Measurements from ENCODE around the gene ALKAL2. TPM values are rescaled to one million over a fixed set of nuclear protein-coding genes. Genes with fewer than 3 reads are reported as not detected.

Gene ALKAL2
- total and polyA plus RNA-seq, 2 of the 13 experiments (the other 11 are each of a cell fraction or from before 2014, with no cell fraction given) = 0.22 to 1.7 TPM

GRCh38 chr2:264493-265468 is 23.1 kb downstream of the ALKAL2 start, which contains the start of gene ACP1 (continued):
- TF ChIP-seq YY1 (IDR thresholded peaks at IDR 0.05; ENCODE audit: insufficient read depth, insufficient replicate concordance, low read depth, low read length) = peak; percentile 98
- TF ChIP-seq SMAD1 (CRISPR knock-in tag; IDR thresholded peaks at IDR 0.05; ENCODE audit: borderline replicate concordance, low read depth) = peak; percentile 83; the same call in 1 of the 2 replicates
- peak; percentile 79; the same call in 1 of the 2 replicates for TF ChIP-seq NAIF1 (CRISPR knock-in tag; IDR thresholded peaks at IDR 0.05; ENCODE audit: borderline replicate concordance)
- TF ChIP-seq ZNF713 (CRISPR knock-in tag; IDR thresholded peaks at IDR 0.05) = no peak
- no peak for TF ChIP-seq FOXO1 (CRISPR knock-in tag; IDR thresholded peaks at IDR 0.05)
- no peak; the same call in 1 of the 2 replicates for TF ChIP-seq ZNF235 (CRISPR knock-in tag; IDR thresholded peaks at IDR 0.05; ENCODE audit: borderline replicate concordance)
- no peak for TF ChIP-seq RORA (CRISPR knock-in tag; IDR thresholded peaks at IDR 0.05)
- no peak for TF ChIP-seq PAF1 (CRISPR knock-in tag; IDR thresholded peaks at IDR 0.05)
- TF ChIP-seq ZNF34 (CRISPR knock-in tag; IDR thresholded peaks at IDR 0.05; ENCODE audit: borderline replicate concordance) = no peak
- peak; percentile 78; the same call in 1 of the 2 replicates for TF ChIP-seq TARDBP (CRISPR knock-in tag; IDR thresholded peaks at IDR 0.05)
- TF ChIP-seq ZNF749 (CRISPR knock-in tag; IDR thresholded peaks at IDR 0.05; ENCODE audit: borderline replicate concordance) = no peak
- TF ChIP-seq SRSF1 (optimal IDR thresholded peaks at IDR 0.05; ENCODE audit: low read depth, low read length) = peak; percentile 53
- TF ChIP-seq HMGXB4 (CRISPR knock-in tag; IDR thresholded peaks at IDR 0.05; ENCODE audit: borderline replicate concordance in 1 of 2, low read depth in 1 of 2) = peak; percentile 78 to 86
- TF ChIP-seq HOXA3 (CRISPR knock-in tag; IDR thresholded peaks at IDR 0.05) = peak; percentile 91
- TF ChIP-seq ZNF362 (CRISPR knock-in tag; IDR thresholded peaks at IDR 0.05; ENCODE audit: borderline replicate concordance) = no peak
- TF ChIP-seq ZNF597 (CRISPR knock-in tag; IDR thresholded peaks at IDR 0.05) = no peak
- TF ChIP-seq SNAPC2 (CRISPR knock-in tag; IDR thresholded peaks at IDR 0.05) = 0 out of 2 replicates have a peak, but pooled peaks have one; percentile 29
- peak; percentile 65; the same call in 1 of the 2 replicates for TF ChIP-seq ZSCAN21 (CRISPR knock-in tag; IDR thresholded peaks at IDR 0.05; ENCODE audit: borderline replicate concordance)
- peak; percentile 79 for TF ChIP-seq ZMYM4 (CRISPR knock-in tag; IDR thresholded peaks at IDR 0.05)
- peak; percentile 78 for TF ChIP-seq CREB1 (IDR thresholded peaks at IDR 0.05)
- no peak for TF ChIP-seq CREB1 (CRISPR knock-in tag; IDR thresholded peaks at IDR 0.05)
- peak; percentile 61; the same call in 1 of the 2 replicates for TF ChIP-seq ZNF572 (CRISPR knock-in tag; IDR thresholded peaks at IDR 0.05)
- no peak for TF ChIP-seq TOE1 (CRISPR knock-in tag; IDR thresholded peaks at IDR 0.05)

Measured in HepG2 (cell line).